CD4-positive, alpha-beta T cell treated with Interleukin-10 for 1 hour (primary cell): Measurements from ENCODE around the gene ME1.
"Not testable (repeated sequence)": the region's sequence is repeated elsewhere in the genome, so short reads cannot be mapped to it uniquely, and the experiment has no call there.

ENCODE experiments used
- DNase-seq: peaks from one replicate; pipeline ENCODE4 v3.0.0-alpha.2; 2020

The ME1 gene

DNA sequence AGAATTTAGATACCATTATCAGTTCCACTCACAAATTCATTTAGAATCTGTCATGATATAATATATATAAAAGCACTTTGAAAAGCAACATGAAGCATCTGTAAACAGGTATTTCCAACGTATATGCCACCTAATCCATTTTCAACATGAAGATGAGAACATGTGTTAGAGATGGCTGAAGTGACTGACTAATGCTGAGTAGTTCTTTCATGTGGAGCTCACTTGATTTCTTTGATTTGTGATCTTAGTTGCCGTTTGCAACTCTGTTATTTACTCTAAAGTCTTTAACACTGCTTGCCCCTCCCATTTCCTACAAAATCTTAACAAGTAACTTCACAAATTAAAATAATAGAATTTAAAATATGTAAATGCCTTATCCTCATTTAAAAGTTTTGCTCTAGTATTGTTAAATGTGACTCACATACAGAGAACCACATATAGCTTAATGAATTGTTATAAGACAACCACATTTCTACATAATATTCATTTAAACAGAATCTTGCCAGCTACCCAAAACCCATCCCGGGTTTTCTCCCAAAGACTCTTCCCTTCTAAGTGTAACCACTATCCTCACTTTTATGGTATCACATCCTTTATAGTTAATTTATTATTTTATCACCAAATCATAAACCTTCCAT lies 78.3 kb downstream of the ME1 start:
- no peak for DNase-seq

DNA sequence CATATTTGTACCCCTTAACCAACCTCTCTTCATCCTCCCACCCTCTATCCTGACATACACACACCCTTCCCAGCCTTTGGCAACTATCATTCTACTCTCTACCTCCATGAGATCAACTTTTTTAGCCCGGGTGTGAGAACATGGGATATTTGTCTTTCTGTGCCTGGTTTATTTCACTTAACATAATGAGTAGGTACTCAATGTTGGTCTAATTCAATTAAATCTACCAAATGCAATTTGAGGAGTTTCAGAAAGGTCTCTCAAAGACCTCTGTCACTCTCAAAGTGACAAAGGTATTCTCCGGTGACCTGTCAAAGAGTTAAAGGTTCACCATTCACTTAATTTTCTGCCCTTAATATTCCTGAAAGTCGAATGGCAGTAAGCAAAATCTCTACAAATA lies 87.7 kb downstream of the ME1 start:
- no peak for DNase-seq

DNA sequence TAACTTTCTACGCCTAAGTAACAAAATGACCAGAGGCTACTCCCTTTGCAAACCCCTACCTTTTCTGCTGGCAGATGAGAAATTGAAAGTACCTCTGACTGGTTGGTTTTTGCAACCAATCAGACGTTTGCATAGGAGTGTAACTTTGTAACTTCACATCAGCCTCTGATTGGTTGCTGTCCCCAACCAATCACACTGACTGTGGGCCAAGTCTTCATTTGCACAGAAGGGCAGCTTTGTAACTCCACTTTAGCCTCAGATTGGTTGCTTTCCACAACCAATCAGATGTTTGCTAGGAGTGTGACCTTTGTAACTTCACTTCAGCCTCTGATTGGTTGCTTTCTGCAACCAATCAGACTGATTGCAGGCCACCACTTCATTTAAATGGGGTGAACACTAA lies 89.1 kb downstream of the ME1 start:
- DNase-seq: no peak

DNA sequence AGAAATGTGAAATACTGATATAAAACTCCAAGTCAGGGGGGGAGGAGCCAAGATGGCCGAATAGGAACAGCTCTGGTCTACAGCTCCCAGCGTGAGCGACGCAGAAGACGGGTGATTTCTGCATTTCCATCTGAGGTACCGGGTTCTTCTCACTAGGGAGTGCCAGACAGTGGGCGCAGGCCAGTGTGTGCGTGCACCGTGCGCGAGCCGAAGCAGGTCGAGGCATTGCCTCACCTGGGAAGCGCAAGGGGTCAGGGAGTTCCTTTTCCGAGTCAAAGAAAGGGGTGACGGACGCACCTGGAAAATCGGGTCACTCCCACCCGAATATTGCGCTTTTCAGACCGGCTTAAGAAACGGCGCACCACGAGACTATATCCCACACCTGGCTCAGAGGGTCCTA lies 96.9 kb downstream of the ME1 start:
- DNase-seq: not testable (repeated sequence)

DNA sequence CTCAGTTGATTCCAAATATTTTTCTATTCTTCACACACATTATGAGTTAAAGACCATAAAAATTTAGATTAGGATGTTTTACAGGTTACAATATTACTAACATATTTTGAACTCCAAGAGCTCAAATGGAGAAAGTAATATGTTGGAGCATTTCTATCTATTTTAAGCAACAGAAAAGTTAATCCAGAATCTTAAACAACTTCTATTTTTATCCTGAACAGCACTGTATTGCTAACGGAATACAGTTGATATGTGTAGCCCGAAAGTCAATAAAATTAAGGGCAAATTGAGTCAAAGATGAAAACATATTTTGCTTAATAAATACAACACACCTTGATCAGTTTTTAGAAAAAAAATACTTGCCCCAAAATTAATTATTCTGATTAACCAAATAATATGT lies 97.4 kb downstream of the ME1 start:
- no peak for DNase-seq

DNA sequence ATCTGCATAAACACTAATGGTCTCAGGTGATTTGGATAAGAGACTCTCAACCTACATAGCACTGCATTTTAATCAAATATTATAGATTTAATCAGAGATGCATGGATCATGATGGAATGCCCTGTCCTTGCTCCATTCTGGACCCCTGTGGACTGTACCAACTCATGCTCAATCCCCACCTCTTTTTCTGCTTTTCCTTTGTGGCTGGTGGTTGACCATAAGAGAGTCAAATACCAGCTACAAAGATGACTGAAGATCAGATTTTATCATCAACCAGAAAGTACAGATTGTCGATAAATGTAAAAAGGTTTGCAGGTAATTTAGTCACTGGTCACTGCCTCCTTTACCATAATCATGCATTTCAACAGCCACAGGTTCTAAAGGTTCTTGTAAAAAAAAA lies 116.2 kb downstream of the ME1 start:
- DNase-seq: no peak

DNA sequence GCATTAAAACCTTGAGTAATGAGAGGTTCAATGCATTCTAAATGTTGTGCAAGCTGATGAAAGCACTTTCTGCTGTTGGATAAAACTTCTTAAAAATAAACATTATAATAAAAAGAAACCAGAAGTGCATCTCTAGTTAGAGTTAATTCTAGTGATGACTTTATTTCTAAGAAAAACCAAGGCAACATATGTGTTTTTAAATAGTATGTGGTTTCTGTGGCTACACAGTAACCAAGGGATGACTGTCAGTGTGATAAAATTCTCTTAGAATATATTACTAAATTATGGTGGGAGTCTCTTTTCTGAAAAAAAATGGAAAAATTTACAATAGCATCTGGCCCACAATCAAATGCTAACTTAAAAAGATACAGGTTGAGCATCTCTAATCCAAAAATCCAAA lies 117.0 kb downstream of the ME1 start:
- DNase-seq: no peak

DNA sequence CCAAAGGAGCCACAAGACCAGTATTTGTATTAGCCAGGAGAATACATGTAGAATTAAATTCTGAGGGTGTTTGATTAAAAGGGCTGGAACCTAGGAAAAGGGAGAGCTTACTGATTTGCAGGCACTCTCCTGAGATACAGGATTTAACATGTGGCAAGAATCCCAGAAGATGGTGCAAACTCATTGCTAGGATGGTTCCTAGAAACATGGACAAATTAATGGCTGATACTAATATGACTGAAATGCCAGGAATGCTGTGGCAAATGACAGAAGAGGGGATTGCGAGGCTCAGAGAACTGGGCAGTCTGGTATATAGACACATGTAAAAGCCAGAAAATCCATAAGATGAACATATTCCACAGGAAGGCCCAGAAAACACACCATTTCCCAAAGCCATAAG lies 119.6 kb downstream of the ME1 start:
- no peak for DNase-seq

DNA sequence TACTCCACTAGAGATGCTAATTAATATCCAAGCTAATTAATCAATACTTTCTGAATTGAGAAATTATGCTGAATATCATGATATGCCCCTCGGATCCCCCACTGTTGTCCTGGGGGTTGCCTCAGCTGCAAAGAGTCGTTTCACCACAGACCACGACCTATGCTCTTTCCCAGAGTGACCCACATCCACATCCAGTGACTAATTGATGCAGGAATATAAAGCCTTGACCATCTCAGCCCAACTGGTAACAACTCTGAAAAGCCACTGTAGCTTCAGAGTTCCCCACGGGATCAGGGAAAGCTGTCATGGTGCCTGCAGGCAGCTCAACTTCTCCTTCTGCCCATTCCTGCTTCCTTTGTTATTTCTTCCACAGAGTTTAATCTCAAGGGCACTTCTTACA lies 120.8 kb downstream of the ME1 start:
- no peak for DNase-seq

DNA sequence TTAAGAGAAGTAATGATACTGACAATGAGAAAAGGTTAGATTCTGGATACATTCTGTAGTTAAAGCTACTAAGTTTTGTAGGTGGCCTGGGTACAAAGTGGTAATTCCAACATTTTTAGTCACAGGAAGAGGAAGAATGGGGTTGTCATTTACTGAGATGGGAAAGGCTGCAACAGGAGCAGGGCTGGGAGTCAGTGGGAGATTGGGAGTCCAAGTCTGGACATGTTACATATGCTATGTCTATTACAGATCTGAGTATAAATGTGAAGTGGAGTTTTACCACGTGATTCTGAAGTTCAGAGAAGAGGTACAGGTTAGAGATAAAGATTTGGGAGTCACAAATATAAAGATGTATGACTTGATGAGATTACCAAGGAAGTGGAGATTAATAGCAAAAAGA lies 121.5 kb downstream of the ME1 start:
- DNase-seq: no peak

DNA sequence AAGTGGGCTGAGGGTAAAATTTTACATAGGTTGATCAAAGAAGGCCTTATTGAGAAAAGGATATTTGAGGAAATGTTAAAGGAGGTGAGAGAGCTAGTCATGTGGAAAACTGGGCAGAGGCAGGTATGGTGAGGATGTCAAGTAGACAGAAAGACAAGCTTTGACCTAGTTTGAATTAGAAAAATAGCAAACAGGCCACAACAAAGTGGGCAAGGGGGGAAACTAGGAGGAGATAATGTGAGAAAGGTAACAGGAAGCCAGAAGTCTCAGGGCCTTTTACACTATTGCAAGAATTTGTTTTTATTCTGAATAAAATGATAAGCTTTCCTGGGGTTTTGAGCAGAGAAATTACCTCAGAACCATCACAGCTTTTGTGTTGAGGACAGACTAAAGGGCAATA lies 122.0 kb downstream of the ME1 start:
- peak; percentile 7 for DNase-seq

DNA sequence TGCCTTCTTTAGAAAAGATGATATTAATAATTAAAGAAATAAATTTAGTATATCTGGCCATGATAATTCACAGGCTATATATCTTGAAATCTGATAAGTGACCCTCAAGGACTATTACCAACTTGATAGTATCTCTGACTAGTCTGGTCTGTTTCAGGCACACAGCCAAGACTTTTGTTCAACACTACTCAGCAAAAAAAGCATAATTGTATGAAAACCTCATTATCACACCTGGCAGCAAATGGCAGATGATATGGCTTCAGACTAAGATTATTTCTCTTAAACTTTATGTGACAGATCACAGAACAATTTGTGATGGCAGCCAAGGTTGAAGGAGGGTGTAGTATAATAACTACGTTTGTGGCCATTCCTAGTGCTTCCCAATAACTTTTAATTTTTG lies 123.0 kb downstream of the ME1 start:
- DNase-seq: no peak

DNA sequence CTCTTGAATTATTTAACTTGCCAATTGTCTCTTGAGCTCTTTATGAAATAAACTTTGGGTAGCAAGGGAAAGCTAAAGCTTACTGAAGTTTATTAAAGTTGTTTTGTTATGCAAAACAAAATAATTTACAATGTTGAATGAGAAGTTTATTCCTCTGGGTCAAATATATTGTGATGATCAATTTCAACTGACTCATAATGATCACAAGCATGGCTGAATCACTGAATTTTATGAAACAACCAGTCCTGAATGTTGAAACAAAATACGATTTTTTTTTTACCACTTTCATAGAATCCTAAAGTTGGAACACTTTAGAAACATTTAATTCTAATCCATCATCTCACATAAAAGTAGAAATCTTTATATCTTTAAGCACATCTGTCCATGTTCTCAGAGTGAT lies 127.4 kb downstream of the ME1 start:
- DNase-seq: no peak

DNA sequence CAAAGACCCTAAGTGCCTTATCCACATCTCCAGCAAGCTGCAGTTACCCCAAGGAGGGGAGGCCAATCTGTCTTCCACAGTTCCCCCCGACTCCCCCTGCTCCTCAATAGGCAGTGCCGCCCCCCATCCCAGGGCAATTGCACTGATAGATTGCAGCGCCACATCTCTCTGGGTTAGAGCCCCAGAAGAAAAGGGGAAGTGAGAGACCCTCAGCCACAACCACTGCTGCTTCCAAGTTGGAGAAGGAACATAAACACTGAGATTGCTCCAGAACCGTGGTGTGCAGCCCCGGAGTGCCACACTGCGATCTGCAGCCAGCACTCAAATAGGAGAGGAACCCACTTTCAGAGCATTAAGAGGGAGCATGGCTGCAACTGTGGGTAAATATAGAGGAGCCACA lies 136.2 kb downstream of the ME1 start:
- DNase-seq: no peak

DNA sequence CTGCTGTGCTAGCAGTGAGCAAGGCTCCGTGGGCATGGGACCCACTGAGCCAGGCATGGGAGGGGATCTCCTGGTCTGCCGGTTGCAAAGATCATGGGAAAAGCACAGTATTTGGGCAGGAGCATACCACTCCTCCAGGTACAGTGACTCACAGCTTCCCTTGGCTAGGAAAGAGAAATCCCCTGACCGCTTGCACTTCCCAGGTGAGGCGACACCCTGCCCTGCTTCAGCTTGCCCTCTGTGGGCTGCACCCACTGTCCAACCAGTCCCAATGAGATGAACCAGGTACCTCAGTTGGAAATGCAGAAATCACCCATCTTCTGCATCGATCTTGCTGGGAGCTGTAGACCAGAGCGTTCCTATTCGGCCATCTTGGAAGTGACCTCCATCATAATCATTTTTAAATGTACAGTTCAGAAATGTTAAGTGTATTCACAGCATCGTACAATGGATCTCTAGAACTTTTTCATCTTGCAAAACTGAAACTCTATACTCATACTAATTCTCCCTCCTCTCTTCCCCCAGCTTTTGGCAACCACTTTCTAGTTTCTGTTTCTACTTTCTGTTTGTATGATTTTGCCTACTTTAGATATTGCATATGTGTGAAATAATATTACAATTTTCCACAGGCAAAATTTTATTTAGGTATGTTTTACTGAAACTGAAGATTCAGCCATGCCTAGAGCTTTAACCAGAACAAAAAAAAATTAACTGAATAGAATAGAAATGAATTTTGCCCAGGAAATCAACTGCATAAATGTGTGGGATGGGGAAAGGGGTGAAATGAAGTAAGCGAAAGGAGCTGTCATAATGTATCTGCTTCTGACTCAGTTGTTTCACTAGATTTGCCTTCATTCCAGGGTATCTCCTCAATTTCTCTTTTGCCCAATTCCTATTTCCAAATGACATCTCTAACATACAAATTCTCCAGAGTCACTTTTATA lies 137.7 kb downstream of the ME1 start:
- DNase-seq: no peak

DNA sequence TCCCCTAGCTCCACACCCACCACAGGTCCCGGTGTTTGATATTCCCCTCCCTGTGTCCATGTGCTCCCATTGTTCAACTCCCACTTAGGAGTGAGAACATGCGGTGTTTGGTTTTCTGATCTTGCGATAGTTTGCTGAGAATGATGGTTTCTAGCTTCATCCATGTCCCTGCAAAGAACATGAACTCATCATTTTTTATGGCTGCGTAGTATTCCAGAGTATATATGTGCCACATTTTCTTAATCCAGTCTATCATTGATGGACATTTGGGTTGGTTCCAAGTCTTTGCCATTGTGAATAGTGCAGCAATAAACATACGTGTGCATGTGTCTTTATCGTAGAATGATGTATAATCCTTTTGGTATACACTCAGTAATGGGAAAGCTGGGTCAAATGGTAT lies 143.6 kb downstream of the ME1 start:
- DNase-seq: not testable (repeated sequence)

DNA sequence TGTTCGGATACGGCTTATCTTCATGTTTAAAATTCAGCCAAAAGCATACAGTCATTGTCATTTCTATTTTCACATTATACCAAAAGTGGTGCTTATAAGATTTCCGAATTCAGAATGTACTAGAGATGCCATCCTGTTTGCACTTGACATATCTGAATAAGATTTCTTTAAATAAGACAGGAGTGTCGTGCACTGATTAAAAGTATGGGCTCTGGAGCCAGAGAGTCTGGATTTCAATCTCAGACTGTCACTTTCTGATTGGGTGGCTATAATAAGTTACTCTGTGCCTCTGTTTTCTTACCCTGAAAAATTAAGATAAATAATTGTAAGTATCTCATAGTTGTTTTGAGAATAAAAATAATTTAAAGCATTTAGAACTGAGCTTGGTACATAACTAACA lies 144.9 kb downstream of the ME1 start:
- DNase-seq: no peak

DNA sequence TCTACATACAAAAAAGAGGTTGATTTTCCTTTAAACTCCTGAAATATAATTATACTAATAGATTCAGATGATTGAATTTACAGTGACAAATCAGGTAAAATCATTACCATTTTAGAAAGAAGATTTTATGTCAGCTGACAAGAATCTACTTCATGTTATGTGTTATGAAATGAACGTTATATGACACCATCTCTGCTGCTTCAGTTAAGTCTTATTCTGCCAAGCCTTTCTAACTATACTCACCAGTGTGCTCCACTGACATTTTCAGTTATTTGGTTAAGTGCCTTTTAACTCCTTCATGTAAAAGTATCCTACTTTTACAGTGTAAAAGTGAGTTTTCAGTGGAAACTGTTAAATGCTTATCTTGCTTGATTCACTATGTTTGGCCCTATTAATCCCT lies 157.3 kb downstream of the ME1 start:
- DNase-seq: no peak

DNA sequence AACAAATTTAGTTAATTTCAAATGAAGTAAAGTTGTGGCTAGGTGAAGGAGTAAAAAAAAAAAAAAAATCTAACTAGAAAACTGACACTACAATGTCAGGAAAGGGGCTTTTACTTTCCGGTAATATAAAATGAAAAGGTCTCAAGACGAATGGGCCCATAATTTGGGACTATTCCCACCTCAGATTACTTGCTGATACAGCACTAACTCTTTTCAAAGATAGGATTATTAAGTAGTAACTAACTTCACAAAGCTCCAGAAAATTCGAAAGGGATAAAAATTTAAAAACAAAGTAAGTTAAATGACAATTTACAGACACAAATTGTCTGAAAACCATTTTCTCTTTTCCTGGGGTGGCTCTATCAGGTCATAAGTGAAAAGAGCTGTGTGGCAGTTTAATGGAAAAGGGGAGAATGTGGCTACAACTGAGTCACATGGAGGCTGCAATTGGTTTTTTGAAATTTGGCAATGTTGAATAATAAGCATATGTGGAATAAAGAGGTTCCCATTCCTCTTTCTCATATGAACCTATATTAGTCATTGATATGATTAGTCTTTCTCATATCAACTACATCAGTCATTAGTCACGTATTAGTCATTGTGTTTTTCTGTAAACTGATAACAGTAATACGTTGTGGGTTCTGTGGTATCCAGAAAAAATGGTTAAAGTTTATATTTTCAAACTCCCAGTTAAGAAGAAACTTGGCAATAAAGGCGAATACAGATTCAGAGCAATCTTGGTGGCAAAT lies 159.7 kb downstream of the ME1 start:
- DNase-seq: no peak

DNA sequence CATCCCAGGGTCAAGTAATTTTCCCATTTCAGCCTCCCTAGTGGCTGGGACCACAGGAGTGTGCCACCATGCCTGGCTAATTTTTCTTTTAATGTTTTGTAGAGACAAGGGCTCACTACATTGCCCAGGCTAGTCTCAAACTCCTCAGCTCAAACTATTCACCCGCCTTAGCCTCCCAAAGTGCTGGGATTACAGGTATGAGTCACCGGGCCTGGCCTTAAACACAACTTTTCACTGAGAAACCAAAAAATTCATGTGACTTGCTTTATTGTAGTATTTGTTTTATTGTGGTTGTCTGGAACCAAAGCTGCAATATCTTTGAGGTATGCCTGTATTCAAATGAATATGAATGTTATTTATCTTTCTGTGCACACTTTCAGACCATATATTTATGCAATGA lies 165.5 kb downstream of the ME1 start:
- no peak for DNase-seq

DNA sequence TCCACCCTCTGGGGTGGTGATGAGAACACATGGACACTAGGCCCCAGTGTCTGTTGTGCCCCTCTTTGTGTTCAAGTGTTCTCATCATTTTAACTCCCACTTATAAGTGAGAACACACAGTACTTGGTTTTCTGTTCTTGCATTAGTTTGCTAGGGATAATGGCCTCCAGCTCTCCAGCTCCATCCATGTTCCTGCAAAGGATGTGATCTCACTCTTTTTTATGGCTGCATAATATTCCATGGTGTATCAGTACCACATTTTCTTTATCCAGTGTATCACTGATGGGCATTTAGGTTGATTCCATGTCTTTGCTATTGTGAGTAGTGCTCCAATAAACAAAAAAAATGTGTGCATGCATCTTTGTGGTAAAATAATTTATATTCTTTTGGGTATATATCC lies 170.3 kb downstream of the ME1 start:
- no peak for DNase-seq

DNA sequence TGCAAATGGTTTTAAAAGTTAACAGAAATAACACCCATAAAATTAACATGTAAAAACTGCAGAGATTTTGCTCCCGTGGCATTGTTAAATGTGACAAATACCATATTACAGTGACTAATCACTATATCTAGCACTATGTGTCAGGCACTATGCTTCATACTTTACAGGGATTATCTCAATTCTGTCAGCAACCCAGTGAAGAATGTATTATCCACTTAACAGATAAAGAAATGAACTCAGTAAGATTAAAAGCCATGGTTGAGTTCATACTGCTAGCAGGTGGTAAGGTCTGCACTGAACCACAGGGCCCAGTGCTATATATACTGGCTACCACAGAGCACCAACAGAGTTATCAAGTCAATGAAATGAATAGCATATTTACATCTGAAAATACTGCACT lies 172.3 kb downstream of the ME1 start:
- no peak for DNase-seq

DNA sequence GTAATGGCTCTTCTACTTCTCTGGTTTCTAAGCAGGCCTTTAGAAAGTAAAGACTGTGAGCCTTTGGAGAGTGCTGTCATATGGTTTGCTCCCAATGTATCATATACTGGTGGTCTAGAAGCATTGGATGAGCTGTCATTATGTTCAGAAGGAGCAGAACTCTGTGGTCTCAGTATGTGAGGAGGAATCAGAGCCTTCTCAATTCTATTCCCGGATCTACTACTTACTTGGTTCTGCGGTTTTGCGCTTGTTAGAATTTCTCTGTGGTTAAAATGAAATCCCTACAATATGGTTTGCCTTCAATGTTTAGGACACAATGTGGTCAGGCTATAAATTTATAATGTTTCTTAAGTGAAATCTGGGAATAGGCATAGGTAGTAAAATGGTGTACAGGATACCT lies 173.1 kb downstream of the ME1 start:
- no peak for DNase-seq

DNA sequence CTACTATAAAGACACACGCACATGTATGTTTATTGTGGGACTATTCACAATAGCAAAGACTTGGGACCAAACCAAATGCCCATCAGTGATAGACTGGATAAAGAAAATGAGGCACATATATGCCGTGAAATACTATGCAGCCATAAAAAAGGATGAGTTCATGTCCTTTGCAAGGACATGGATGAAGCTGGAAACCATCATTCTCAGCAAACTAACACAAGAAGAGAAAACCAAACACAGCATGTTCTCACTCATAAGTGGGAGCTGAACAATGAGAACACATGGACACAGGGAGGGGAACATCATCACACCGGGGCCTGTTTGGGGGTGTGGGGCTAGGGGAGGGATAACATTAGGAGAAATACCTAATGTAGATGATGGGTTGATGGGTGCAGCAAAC lies 174.1 kb downstream of the ME1 start:
- not testable (repeated sequence) for DNase-seq
